Smooth muscle cell (in vitro differentiated cells): ENCODE measurements around the gene LRRFIP2. TPM values are rescaled to one million over a fixed set of nuclear protein-coding genes. Genes with fewer than 3 reads are reported as not detected.

ENCODE experiments used
- DNase-seq: peaks from one replicate; lab custom pipeline; 2025; ENCODE audit not compliant: unreplicated experiment; lab: John Stamatoyannopoulos, UW
- H2AFZ ChIP-seq: fragments of 200-600 bp; sonication (generic); 2 replicates; pipeline ENCODE4 v1.6.0; 2016; ENCODE audit warnings: antibody characterized with exemption, low read depth, mild to moderate bottlenecking
- H3F3A ChIP-seq: fragments of 200-600 bp; sonication (generic); 2 replicates; pipeline ENCODE4 v1.6.0; 2017; ENCODE audit warnings: antibody characterized with exemption, low read depth
- H3K27ac ChIP-seq: fragments of 200-600 bp; sonication (generic); 2 replicates; pipeline ENCODE4 v1.5.1; 2016; ENCODE audit warnings: low read depth, mild to moderate bottlenecking
- H3K27me3 ChIP-seq: fragments of 200-600 bp; sonication (generic); 2 replicates; pipeline ENCODE4 v1.6.1; 2016; ENCODE audit warnings: low read depth, mild to moderate bottlenecking
- H3K36me3 ChIP-seq: fragments of 200-600 bp; sonication (generic); 2 replicates; pipeline ENCODE4 v1.5.1; 2016; ENCODE audit warnings: low read depth
- H3K4me1 ChIP-seq: fragments of 200-600 bp; sonication (generic); 2 replicates; pipeline ENCODE4 v1.5.1; 2016; ENCODE audit warnings: low read depth
- H3K4me2 ChIP-seq: fragments of 200-600 bp; sonication (generic); 2 replicates; pipeline ENCODE4 v1.6.0; 2016; ENCODE audit warnings: mild to moderate bottlenecking
- H3K4me3 ChIP-seq: fragments of 200-600 bp; sonication (generic); 2 replicates; pipeline ENCODE4 v1.5.1; 2016; ENCODE audit warnings: mild to moderate bottlenecking
- H3K79me2 ChIP-seq: fragments of 200-600 bp; sonication (generic); 2 replicates; pipeline ENCODE4 v1.6.0; 2016; ENCODE audit warnings: low read depth, mild to moderate bottlenecking
- H3K9ac ChIP-seq: fragments of 200-600 bp; sonication (generic); 2 replicates; pipeline ENCODE4 v1.6.0; 2016; ENCODE audit warnings: low read depth
- H3K9me3 ChIP-seq: fragments of 200-600 bp; sonication (generic); replicated peaks from 2 replicates; pipeline ENCODE4 v1.5.1; 2016; ENCODE audit warnings: low read depth
- H4K20me1 ChIP-seq: fragments of 200-600 bp; sonication (generic); 2 replicates; pipeline ENCODE4 v1.6.0; 2016; ENCODE audit warnings: low read depth
- WGBS: methylation state at CpG from one replicate; pipeline ENCODE4 v1.1.7; 2016; ENCODE audit warnings: low lambda C conversion rate; 5-methylcytosine and 5-hydroxymethylcytosine counted together
- polyA plus RNA-seq: library from polyadenylated mRNA; unstranded; fragments of >200 nt; fragmentation: Nextera tagmentation; extraction: Ambion mirVana; gene quantifications from 2 replicates; pipeline ENCODE4 v1.2.1, GENCODE V29; 2016
- total RNA-seq: library from RNA; depleted of rRNA; stranded (reverse); fragments of >200 nt; gene quantifications from 2 replicates; pipeline ENCODE4 v1.2.3, GENCODE V29; 2014
- TF ChIP-seq, protein P1 (sequence below): fragments of 200-600 bp; sonication (generic); IDR thresholded peaks from 2 replicates; pipeline ENCODE4 v1.5.1; 2017; ENCODE audit warnings: borderline replicate concordance, mild to moderate bottlenecking, antibody characterized with exemption; ENCODE audit not compliant: insufficient read depth, poor library complexity, severe bottlenecking

The LRRFIP2 gene
- total and polyA plus RNA-seq, 2 experiments from 2014 or later = 25.6 to 34.6 TPM

DNA sequence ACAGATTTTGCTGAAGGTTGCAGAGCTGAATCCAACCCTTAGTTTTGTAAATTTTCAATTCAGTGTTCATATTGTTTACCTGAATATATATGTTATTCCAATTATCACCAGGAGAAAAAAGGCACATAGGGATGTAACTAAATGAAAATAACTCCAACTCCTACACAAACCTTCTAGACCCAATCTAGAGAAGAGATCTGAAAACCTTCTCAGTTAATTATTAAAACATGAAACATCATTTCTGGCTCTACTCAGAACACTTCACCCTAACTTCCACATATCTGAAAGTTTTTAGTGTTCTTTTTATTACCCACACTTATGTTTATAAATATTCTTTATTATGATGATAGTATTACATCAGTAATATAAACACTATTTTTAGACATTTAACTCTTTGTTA lies 76.6 kb downstream of the LRRFIP2 start:
- H3K4me2 ChIP-seq = no peak overlapping the region
- H3K4me1 ChIP-seq = peaks cover 13% of the 10 kb centered on the region
- H3K36me3 ChIP-seq = peaks cover 5% of the 10 kb centered on the region
- DNase-seq = no peak
- no peaks in the 10 kb centered on the region for H3K9me3 ChIP-seq
- TF ChIP-seq, protein P1, sequence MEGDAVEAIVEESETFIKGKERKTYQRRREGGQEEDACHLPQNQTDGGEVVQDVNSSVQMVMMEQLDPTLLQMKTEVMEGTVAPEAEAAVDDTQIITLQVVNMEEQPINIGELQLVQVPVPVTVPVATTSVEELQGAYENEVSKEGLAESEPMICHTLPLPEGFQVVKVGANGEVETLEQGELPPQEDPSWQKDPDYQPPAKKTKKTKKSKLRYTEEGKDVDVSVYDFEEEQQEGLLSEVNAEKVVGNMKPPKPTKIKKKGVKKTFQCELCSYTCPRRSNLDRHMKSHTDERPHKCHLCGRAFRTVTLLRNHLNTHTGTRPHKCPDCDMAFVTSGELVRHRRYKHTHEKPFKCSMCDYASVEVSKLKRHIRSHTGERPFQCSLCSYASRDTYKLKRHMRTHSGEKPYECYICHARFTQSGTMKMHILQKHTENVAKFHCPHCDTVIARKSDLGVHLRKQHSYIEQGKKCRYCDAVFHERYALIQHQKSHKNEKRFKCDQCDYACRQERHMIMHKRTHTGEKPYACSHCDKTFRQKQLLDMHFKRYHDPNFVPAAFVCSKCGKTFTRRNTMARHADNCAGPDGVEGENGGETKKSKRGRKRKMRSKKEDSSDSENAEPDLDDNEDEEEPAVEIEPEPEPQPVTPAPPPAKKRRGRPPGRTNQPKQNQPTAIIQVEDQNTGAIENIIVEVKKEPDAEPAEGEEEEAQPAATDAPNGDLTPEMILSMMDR = no peak
- H2AFZ ChIP-seq = no peak overlapping the region
- no peaks in the 10 kb centered on the region for H3K27me3 ChIP-seq
- H3K9ac ChIP-seq = no peak overlapping the region
- no peaks in the 10 kb centered on the region for H4K20me1 ChIP-seq
- H3K27ac ChIP-seq = peak overlapping the region; percentile 59
- no peaks in the 10 kb centered on the region for H3F3A ChIP-seq
- H3K79me2 ChIP-seq = peaks cover 2% of the 10 kb centered on the region
- H3K4me3 ChIP-seq = no peak overlapping the region

DNA sequence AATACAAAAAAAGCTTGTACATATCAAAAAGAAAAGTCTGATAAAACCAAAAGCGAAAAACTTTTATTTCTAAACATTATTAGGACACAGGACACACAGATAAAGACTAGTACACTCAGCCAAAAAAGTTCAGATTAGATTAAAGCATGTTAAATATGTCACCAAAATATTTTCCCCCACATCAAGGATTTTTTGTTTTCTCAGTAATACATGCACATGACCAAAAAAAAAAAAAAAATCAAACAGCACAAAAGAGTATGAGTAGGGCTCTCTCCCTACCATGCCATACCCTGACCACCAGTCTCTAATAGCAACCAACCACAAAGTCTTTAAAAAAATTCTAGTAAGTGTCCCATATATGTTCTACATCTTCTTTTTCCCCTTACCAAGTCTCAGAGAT lies 77.4 kb downstream of the LRRFIP2 start:
- Histone ChIP-seq H3K9me3 (no peaks in the 10 kb centered on the region), H3K36me3 (peaks cover 5% of the 10 kb centered on the region), H3K27me3 (no peaks in the 10 kb centered on the region), H3K4me2 (peak overlapping the region; percentile 67), H3K4me1 (peaks cover 13% of the 10 kb centered on the region), H2AFZ (no peak overlapping the region), H3K27ac (peak overlapping the region; percentile 59), H4K20me1 (no peaks in the 10 kb centered on the region), H3K9ac (peak overlapping the region; percentile 19), H3K4me3 (no peak overlapping the region), H3F3A (no peaks in the 10 kb centered on the region), H3K79me2 (peaks cover 2% of the 10 kb centered on the region)
- no peak for DNase-seq
- TF ChIP-seq, protein P1 = no peak
- WGBS = 95% methylated on average over 1 of the region's 1 CpG

DNA sequence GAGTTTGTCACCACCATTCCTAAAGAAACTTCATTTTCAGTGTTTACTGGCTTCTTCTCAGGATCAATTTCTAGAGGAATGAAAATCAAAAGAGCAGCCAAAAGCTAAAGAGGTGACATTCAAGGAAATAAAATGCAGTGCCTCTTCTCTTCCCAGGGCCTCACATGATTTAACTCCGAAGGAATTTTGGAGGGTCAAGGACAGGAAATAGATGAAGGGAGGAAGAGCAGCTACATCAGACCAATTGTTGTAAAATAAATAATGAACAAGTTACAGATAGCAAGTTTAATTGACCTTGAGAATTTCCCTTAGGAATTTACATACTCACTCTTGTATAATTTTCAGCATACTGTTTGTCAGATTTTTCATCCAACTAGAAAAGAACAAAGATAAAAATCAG lies 78.1 kb downstream of the LRRFIP2 start:
- Histone ChIP-seq H3K4me3 (no peak overlapping the region), H3K4me1 (peaks cover 13% of the 10 kb centered on the region), H3K36me3 (peaks cover 5% of the 10 kb centered on the region), H3F3A (no peaks in the 10 kb centered on the region), H3K27ac (peak overlapping the region; percentile 59), H3K9me3 (no peaks in the 10 kb centered on the region), H3K27me3 (no peaks in the 10 kb centered on the region), H3K79me2 (peaks cover 2% of the 10 kb centered on the region), H4K20me1 (no peaks in the 10 kb centered on the region), H3K9ac (peak overlapping the region; percentile 19), H3K4me2 (peak overlapping the region; percentile 67), H2AFZ (no peak overlapping the region)
- DNase-seq = no peak
- TF ChIP-seq, protein P1 = no peak
- 42% methylated on average over 1 of the region's 1 CpG for WGBS

DNA sequence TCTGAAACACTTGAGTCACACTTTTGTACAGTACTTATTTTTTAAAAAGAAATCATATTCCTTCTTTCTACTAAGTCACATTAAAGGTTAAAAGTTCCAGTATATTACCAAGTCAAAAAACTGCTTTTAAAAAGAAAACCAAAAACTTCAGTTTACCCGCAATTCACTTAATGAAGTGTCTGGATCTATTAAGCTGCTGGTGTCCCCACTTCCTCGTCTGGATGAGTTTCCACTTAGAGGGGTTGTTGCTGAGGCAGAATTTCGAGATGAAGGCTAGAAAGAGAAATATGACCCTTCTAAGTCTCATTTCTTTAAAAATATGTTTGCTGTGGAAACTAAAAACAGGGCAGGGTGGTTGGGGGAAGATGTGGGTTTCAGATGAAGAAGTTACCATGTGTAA lies 79.7 kb downstream of the LRRFIP2 start:
- no peak for DNase-seq
- H3K27ac ChIP-seq = no peak overlapping the region
- no peaks in the 10 kb centered on the region for H3K9me3 ChIP-seq
- H3K9ac ChIP-seq = no peak overlapping the region
- peaks cover 2% of the 10 kb centered on the region for H3K79me2 ChIP-seq
- peaks cover 5% of the 10 kb centered on the region for H3K36me3 ChIP-seq
- peaks cover 13% of the 10 kb centered on the region for H3K4me1 ChIP-seq
- no peaks in the 10 kb centered on the region for H3K27me3 ChIP-seq
- whole genome bisulfite sequencing = 74% methylated on average over 3 of the region's 3 CpGs
- H4K20me1 ChIP-seq = no peaks in the 10 kb centered on the region
- TF ChIP-seq, protein P1 = no peak
- no peak overlapping the region for H3K4me3 ChIP-seq
- no peak overlapping the region for H3K4me2 ChIP-seq
- no peaks in the 10 kb centered on the region for H3F3A ChIP-seq
- no peak overlapping the region for H2AFZ ChIP-seq
